IPS-NIHi7 (cell line): ENCODE measurements around the gene STRIP1.

ENCODE experiments used
- DNase-seq: peaks from one replicate; pipeline ENCODE4 v3.0.0; 2012; ENCODE audit warnings: mixed read lengths; ENCODE audit errors: extremely low spot score

Gene STRIP1

GRCh38 chr1:110053552-110054428 lies 19.4 kb downstream of the STRIP1 start:
- peak; percentile 88 for DNase-seq

GRCh38 chr1:110055493-110056284 lies 21.3 kb downstream of the STRIP1 start:
- DNase-seq, result no peak

DNA sequence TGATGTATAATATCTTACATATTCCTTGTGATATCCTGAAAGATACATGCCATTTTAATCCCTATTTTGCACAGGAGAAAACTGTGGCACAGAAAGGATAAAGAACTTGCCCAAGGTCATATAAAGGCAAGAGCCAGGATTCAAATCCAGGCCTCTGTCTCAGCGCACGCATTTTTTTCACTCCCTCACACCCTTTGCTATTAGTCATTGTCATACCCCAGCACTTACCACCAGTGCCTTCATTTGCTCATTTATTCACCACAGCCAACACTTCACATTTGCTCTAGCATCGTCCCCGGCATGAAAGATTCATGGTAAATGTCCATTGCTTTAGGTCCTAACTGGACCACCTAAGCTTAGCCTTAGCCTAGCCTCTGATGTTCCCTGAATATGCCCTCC lies 21.9 kb downstream of the STRIP1 start:
- DNase-seq, result no peak

- no peak for DNase-seq
Measured at GRCh38 chr1:110056776-110057175, 22.4 kb downstream of the STRIP1 start.

- DNase-seq, result no peak
Measured at GRCh38 chr1:110057963-110058518, 23.6 kb downstream of the STRIP1 start.

DNA sequence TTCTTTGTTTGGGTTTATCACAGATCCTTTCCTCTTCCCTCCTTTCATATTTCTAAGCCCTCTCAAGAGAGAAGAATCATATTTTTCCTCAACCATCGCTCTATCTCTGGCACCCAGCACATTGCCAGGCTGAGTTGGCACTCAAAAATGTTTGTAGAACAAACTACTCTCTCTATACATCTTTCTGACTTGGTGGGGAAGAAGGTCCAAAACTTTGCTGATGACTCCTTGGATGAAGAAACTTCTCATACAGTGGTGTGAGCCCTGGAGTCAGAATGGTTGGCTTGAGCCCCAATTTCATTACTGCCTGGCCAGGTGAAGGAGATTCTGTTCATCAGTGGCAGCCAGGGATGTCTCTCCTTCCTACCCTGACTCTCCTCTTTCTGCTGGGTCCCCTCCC lies 24.2 kb downstream of the STRIP1 start:
- no peak for DNase-seq

DNA sequence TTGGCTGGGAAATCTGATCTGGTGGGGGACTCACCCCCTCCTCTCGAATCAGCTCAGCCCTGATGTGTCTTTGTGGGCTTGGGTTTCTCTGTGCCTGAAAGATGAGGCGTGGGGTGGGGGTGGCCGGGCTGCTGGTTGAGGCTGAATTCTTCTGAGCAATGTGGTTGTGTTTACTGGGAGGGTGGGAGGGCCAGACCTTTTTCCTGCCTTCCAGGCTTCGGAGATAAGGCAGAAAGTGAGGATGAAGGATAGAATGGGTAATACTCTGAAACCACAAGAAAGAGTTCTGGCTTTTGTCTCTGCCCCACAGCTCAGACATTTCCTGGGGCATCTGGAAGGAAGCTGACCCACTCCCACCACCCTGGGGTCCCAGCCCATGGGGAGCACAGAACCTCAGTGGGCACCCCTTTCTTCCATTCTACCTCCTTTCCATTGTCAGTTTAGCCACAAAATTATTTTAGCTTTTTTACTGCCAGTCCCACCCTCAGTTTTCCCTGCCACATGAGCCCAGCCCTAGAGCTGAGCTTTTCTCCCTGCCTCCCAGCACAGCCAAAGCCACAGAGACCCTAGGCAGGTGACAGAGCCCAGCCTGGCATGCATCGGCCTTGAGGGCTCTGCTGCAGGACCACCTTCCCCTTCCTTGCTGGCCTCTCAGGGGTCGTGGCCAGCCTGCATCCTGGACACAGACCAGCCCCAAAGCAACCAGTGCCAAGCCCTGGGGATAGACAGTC lies 24.9 kb downstream of the STRIP1 start:
- DNase-seq, result no peak

DNA sequence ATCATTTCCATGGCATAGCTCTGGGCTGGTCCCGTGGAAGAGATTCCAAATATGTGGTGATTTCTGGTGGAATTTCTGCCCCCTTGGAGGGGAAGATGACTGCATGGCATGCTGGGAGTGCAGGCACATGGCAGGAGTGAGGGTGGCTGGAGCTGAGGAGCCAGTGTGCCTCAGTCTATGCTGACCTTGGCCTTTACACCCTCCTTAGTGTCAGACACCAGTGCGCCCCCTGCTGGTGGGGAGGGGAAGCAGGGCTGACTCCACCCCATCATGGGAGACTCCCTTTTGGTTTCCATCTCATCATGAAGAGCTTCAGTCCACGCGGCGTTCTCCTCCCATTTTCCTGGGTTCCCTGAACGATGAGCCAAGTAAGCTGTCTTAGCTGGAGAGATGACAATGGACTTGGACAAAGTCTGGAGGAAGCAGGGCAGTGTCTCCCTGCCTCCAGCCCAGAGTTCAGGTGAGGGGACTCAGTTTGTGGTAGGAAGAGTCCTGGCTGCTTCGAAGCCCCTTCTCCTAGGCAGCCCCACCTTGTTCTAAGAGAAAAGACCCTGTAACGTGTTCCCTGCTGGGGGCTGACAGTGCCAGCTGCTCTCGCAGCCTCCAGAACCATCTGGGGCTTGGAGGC lies 25.7 kb downstream of the STRIP1 start:
- peak; percentile 73 for DNase-seq

DNA sequence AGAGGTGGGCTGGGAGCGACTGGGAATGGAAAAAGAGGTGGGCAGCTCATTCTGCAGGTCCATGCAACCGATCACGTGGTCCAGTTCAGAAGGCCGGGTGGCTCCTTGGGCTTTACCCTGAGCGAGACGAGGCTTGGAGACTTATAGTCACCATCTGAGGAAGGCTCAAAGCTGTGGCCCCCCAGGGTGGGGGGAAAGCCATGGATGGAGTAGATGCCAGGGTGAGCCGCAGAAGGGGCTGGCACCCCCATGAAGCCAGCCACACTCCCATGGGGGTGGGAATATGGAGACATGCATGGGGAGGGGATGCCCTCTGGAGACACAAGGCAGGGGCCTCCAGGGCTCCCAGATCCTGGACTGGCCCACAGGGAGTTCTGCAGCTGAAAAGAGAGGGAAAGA lies 26.2 kb downstream of the STRIP1 start:
- DNase-seq, result no peak

- DNase-seq, result no peak
Measured at GRCh38 chr1:110061341-110061740, 26.9 kb downstream of the STRIP1 start.

DNA sequence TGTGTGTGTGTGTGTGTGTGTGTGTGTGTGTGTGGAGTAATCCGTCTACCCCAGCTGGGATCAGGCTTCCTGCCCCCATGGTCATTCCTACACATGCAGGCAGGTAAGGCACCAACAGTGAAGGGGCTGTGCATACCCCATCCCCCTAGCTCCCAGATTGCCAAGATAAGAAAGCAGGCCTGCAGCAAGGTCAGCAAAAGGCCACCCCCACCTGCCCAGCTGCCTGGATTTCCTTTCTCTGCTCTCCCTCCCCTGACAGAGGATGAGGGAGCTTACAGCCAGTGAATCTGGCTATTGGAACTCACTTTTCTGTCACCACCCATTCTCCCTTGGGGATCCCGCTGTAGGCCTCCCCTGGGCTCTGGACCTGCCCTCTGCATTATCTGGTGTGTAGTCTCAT lies 28.2 kb downstream of the STRIP1 start:
- DNase-seq, result no peak

GRCh38 chr1:110063781-110064180 lies 29.4 kb downstream of the STRIP1 start:
- DNase-seq, result no peak

GRCh38 chr1:110064576-110065337 lies 30.3 kb downstream of the STRIP1 start:
- DNase-seq, result no peak

- no peak for DNase-seq
Measured at GRCh38 chr1:110065841-110066240, 31.4 kb downstream of the STRIP1 start.

DNA sequence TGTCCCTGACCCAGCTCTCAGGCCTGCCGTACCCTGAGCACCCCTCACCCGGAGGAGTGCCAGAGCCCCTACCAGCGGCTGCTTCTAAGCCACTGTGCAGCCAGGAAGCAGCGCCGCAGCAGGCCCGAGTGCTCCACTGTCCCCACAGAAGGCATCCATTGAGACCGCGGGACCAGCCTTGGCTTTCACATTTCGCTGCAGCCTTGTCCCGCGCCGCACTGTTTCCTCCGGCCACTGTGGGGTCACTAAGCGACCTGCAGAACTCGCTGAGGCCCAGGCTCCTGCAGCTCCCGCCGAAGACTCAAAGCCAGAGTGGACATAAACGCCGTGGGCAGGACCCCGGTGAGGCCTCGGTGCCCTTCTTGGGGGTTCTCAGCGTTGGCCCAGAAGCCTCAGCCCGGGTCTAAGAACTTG lies 33.1 kb downstream of the STRIP1 start:
- DNase-seq, result peak; percentile 32

DNA sequence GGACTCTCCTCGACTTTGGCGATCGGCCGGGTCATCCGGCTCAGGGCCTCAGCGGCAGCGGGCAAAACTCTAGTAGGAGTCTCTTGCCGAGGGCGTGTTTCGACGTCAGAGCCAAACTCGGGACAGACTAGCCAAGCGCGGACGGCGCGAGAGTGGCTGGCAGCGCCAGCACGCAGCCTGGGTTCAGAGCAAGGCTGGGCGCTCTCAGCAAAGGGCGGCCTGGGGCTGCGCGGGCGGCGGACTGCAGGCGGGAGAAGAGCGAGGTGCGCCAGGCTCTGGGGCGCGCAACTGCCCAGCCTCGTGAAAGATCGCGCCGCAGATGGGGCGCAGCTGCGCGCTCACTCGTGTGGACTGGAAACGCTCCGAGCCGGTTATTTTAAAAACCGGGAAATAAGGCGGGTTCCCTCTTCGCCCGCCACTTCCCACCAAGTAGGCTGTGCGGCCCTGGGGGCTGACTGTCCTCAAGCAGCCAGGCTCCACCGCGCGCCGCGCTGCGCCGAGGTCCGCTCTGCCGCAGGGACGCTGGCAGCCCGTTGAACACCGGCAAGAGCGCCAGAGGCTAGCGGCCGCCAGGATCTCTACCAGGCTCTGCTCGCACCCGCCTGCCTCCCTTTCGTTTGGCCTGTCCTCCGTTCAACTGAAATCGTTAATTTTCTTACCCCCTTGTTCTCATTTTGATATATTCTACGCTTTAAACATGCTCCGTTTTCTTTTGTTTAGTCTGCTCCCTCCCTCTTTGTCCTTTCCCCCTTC lies 33.6 kb downstream of the STRIP1 start:
- peak; percentile 65 for DNase-seq

- DNase-seq, result peak; percentile 46
Measured at GRCh38 chr1:110068646-110069403, 34.4 kb downstream of the STRIP1 start.

DNA sequence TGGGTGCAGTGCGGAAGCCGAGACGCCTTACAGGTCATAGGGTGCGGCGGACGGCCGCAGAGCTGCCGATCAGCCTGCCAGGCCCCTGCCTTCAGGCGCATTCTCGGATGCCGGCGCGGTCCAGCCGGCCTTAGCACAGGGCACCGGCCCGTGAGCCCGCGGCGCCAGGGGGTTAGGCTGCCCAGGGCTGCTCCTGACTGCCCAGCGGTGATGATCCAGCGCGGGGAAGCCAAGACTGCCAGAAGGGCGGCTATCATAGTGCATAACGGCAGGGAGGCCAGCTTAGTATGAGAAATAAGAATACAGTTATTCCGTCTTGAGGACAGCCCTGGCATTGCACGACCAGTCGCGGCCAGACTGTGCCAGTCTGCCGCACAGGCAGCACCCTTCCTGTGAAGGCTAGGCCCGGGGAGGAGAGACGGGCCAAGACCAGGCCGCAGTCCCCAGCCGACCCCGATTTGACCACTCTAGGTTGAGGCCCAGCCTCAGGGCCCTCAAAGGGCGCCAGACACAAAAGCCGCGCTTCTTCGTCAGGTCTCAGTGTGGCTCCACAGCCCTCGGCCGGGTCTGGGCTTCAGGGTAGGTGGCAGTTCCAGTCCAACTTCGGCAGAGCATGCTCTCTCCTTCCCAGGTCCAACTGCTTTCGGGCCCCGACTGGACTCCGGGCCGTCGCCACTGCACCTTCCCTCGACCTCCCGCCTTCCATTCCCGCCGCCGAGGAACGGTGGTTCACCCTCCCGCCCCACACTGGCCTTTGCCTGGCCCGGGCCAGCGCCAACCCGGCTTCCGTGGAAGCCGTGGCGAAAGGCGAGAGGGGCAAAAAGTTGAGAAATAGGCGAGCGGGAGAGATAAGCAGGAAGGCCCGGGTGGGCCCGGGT lies 35.2 kb downstream of the STRIP1 start:
- peak; percentile 29 for DNase-seq
